ENCODE data around the gene MNT. TPM values are rescaled to one million over a fixed set of nuclear protein-coding genes. Genes with fewer than 3 reads are reported as not detected.

The MNT gene
- total RNA-seq, 1 donor from 2014 or later, result 9.0 TPM

DNA sequence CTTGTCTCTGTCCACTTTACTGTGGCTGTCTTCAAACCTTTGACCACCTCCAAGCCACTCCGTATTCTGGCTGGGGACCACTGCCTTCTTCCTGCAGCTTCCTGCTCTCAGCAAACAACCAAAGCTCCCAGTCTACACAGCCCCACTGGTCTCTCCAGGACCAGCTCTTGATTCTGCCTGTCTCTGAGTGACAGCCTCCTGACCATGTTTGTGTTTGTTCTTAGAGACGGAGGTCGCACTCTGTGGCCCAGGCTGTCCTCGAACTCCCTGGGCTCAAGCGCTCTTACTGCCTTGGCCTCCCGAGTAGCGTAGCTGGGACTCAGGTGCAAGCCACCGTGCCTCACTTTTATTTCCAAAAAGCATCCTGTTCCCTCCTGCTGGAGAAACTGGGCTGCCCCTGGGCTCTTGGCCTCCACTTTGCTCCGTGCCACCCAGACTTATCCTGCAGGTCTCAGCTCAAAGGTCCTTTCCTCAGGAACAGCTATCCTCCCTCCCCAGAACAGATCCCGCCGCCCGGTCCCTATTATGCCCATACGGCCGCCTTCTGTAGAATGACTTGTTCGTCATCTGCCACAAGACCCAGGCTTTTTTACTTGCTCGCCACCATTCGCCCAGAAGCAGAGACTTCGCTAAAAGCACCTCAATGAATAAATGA is 9.1 kb downstream of the MNT start:
- no peak for DNase-seq (ENCODE audit: low read depth)
- TF ChIP-seq, protein P1, sequence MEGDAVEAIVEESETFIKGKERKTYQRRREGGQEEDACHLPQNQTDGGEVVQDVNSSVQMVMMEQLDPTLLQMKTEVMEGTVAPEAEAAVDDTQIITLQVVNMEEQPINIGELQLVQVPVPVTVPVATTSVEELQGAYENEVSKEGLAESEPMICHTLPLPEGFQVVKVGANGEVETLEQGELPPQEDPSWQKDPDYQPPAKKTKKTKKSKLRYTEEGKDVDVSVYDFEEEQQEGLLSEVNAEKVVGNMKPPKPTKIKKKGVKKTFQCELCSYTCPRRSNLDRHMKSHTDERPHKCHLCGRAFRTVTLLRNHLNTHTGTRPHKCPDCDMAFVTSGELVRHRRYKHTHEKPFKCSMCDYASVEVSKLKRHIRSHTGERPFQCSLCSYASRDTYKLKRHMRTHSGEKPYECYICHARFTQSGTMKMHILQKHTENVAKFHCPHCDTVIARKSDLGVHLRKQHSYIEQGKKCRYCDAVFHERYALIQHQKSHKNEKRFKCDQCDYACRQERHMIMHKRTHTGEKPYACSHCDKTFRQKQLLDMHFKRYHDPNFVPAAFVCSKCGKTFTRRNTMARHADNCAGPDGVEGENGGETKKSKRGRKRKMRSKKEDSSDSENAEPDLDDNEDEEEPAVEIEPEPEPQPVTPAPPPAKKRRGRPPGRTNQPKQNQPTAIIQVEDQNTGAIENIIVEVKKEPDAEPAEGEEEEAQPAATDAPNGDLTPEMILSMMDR (conservative IDR thresholded peaks at IDR 0.05; ENCODE audit: low read depth, low read length), result no peak
- H3K4me3 ChIP-seq (ENCODE audit: low read depth, low read length), result peak overlapping the region; percentile 60

DNA sequence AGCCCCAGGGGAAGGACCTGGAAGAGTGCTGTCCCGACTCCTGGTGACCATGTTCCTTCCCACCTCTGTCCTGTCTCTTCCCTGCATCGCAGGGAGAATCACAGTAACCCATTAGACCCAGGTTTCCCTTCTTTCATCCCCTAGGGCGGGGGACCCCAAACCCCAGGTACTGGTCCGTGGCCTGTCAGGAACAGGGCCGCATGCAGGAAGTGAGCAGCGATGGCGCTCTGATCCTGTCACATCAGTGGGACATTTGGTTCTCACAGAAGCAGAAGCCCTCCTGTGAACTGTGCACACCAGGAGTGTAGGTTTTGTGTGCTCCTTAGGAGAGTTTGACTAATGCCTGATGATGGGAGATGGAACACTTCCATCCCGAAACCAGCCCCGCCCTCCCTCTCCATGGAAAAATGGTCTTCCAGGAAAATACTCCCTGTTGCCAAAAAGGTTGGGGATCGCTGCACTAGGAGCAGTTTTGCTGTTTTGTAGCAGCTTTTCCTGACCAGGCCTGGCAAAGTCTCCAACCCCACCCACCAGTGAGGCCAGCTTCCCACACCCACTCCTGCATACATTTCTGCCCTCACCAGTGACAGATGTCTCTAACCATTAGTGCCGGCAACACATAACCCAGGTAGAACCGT is 10.5 kb downstream of the MNT start:
- DNase-seq (ENCODE audit: low read depth), result no peak
- H3K4me3 ChIP-seq (ENCODE audit: low read depth, low read length), result no peak overlapping the region
- TF ChIP-seq, protein P1 (conservative IDR thresholded peaks at IDR 0.05; ENCODE audit: low read depth, low read length), result no peak

DNA sequence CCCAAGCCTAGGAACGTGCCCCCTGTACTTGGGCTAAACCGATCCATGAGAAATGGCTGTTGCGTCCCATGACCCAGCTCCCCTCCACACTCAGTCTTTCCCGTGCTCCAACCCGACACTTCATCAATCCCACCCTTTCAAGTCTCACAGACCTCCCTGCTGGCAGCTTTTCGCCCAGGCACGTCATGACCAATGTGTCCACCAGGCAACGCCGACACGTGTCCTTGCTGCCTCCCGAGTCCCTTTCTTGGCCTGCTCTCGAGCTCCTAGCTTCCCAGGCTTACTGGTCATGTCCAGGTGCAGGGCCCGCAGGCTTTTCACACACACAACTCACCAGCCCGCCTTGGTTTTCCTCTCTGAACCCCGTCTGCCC is 12.2 kb downstream of the MNT start:
- no peak overlapping the region for H3K4me3 ChIP-seq (ENCODE audit: low read depth, low read length)
- TF ChIP-seq, protein P1 (conservative IDR thresholded peaks at IDR 0.05; ENCODE audit: low read depth, low read length), result no peak
- DNase-seq (ENCODE audit: low read depth), result no peak

DNA sequence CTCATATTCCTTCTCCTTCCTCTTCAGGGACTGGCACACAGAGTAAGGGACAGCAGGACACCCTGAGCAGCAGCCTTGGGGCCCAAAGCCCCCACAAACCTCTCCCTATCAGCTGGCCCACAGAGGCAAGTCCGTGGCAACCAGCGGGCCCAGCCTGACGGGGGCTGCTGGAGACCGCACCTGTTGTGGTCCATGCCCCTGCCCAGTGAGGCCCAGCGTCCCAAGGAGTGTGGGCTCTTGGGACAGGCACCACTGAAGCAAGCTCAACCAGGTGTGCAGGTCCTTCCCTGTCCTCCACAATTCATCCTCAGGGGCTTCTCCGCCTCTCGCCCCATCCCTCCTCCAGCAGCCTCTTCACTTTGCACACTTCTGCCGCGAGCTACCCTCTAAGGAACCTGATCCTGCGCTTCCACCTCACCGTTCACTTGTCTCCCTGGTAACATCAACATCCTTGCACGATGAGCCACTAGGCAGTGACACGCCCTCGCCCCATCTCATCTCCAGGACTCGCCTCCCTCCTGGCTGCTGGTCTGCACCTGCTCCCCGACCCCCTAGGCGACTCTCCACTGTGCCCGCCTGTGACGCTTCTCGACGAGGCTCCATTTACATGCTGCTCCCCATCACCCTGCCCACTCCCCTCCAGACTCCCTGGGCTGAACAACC is 12.7 kb downstream of the MNT start:
- no peak for DNase-seq (ENCODE audit: low read depth)
- no peak overlapping the region for H3K4me3 ChIP-seq (ENCODE audit: low read depth, low read length)
- TF ChIP-seq, protein P1 (conservative IDR thresholded peaks at IDR 0.05; ENCODE audit: low read depth, low read length), result no peak

DNA sequence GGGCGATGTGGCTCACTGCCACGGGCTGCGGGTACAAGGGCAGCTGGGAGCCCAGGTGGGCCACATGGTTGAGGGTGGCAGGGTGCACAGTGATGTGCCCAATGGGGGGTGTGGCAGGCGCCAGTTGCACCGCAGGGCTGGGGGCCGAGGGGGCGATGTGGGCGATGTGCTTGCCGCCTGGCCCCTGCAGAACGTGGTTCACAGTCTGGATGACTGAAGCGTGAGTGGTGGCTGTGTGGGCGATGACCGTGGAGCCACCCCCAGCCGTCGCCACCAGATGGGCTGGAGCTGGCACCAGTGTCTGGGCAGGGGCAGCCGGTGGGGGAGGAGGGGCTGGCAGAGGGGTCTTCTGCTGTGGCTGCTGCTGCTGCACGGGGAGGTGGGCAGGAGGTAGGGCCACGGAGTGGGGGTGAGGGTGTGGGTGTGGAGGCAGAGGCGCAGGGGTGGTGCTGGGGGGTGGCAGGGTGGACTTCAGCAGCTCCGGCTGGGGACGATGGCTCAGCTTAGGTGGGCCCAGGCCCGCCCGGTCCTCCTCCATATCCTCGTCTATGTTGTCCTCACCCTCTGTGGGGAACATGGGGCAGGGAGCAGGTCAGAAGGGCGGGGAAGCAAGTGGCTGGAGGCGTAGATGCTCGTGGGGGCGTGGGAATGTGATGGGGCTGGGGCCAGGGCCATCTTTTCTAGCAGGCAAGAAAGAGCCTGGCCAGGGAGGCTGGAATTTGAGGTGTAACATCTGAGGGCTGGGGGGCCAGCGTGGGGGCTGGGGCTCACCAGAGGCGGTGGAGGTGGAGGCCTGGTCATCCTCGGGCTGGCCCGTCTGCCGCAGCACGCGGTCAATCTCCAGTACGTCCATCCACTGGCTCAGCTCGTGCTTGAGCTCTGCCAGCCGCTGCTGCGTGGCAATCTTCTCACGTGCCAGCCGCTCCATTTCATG is 13.5 kb downstream of the MNT start:
- no peak overlapping the region for H3K4me3 ChIP-seq (ENCODE audit: low read depth, low read length)
- TF ChIP-seq, protein P1 (conservative IDR thresholded peaks at IDR 0.05; ENCODE audit: low read depth, low read length), result no peak
- no peak for DNase-seq (ENCODE audit: low read depth)

DNA sequence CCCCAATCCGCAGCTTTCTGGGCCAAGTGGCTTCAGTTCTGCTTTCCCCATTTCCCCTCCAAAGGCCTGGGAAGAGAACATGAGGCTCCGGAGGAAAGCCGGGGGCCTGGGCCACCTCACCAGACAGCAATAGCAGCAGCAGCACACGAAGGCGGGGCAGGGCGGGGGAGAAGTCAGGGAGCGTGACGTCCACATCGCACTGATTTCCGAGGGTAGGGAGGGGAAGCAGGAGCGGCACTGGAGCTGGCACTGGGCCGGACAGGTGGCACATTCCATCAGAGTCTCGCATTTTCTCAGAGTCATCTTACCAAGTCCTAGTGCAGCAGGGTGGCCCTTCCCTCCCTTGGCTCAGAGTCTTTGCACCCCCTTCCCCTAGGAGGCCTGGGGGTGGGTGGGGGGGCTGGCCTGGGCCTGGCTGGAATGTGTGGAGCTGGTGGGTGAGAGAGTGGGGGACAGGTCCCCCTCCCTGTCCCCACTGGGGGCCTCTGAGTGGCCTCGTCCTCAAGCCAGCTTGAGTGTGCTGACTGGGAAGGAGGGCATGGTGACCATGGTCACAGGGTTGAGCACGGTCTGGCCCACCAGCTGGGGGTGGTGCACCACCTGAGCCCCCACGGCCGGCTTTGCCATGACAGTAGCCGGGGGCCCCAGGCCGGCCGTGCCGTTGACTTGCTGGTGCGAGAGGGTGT is 14.3 kb downstream of the MNT start:
- TF ChIP-seq, protein P1 (conservative IDR thresholded peaks at IDR 0.05; ENCODE audit: low read depth, low read length), result no peak
- DNase-seq (ENCODE audit: low read depth), result no peak
- no peak overlapping the region for H3K4me3 ChIP-seq (ENCODE audit: low read depth, low read length)

Measured in epithelial cell of proximal tubule (primary cell).